Liver (tissue), 2 donors: ENCODE results near the gene MEI4.

ENCODE experiments used
- CTCF ChIP-seq: fragments of 150-350 bp; IDR thresholded peaks from 2 replicates; pipeline ENCODE4 v1.5.1; 2017; ENCODE audit warnings: improper control_type of control experiment, low read depth, low read length; ENCODE audit not compliant: missing input control
- FOXA1 ChIP-seq: IDR thresholded peaks from 2 replicates; pipeline ENCODE4 v1.6.1; 2016; ENCODE audit warnings: antibody characterized with exemption
- donor health status: healthy.

- TF ChIP-seq CTCF (no peak), FOXA1 (no peak)
Measured at GRCh38 chr6:77962070-77962469, 309.2 kb downstream of the MEI4 start.
